GM19239 (cell line): ENCODE data around the gene HSP90AB1.

Source experiments
- DNase-seq: peaks from one replicate; pipeline ENCODE4 v3.0.0; 2011; ENCODE audit warnings: low spot score; ENCODE audit not compliant: insufficient read length
- FAIRE-seq: peaks from 2 replicates; lab custom pipeline; 2011; peaks lifted over from hg19 to GRCh38; lab: Jason Lieb, UNC

HSP90AB1 gene

GRCh38 chr6:44253307-44254101 is 6.6 kb downstream of the HSP90AB1 start:
- DNase-seq (no peak), FAIRE-seq (no peak)

- FAIRE-seq (no peak), DNase-seq (no peak)
These were observed 7.5 kb downstream of the HSP90AB1 start for GRCh38 chr6:44254191-44255104.

DNA sequence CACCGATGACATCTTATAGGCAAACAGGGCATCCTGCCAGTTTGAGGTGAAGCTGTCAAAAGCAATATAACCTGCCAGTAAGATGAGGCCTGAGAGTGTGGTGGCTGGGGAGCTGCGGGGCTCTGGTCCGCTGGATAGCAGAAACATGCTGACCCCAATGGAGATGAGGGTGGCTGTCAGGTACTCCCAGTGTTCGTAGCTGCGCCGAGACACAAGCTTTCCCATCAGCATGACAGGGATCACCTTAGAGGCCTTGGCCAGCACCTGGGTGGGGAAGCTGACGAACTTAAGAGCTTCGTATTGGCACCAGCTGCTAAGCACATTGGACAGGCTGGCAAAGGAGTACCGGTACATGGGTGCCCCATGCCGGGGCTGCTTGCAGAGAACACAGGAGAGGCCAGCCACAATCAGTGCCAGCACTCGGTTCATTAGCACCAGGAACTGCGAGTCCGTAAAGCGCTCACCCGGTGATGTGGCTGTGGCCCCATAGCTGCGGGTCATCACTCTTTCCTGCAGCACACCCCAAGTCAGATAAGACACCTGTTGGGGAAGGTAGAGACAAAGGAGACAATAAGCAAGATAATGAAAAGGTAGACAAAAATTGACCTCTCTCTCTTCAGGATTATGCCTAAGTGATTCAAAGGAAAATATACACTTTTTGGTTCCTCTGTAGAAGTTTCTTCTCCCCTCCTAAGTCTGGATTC is 8.4 kb downstream of the HSP90AB1 start:
- no peak for FAIRE-seq
- DNase-seq = no peak

DNA sequence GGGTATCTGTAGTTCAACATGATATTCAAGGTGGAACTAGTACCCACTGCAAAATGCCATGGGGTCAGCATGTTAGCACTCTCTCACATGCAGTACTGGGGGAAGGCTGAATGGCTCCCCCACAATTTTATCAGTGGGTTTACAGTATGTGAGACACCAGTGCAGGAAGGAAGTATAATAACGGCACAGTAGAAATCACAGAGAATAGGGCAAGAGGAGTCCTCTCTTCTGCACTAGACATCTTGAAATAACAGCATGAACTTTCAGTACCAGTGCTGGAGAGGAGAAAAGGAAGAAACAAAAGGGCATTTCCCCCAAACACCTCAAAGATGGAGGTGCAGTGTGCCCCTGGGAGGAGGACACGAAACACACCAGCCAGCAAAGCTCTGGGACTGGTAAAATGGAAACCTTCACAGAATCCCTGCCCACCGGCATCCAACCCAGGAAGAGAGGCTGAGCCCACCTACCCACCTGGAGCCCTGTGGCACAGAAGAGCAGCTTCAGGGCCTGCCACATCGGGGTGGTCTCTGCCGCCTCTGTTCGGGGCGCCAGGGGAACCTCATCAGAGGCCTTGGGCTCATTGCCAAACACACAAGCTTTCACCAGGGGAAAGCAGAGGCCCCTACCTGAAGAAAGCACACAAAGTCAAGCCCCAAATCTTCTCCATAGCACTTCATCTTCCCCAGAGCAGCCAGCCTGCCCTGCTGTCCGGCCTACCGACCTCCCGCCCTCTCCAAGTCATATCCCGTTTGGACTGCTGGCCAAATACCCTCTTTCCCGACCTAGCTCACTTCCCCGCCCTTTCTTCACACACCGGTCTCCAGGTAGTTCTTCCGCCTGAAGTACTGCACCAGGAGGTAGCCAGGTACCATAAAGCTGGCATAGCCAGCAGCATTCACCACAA is 9.2 kb downstream of the HSP90AB1 start:
- FAIRE-seq (no peak), DNase-seq (no peak)

GRCh38 chr6:44256775-44257024 is 9.8 kb downstream of the HSP90AB1 start:
- no peak for FAIRE-seq

GRCh38 chr6:44257025-44257752 is 10.3 kb downstream of the HSP90AB1 start, which contains the start of gene SLC35B2:
SLC35B2 (minus strand) TSS chr6:44257528; CDS start chr6:44257410, 118 bp downstream.
- no peak for DNase-seq
- FAIRE-seq = no peak

More at GRCh38 chr6:44256775-44257024, 9.8 kb downstream of the HSP90AB1 start:
- DNase-seq = no peak

- peak; percentile 72 for FAIRE-seq
- no peak for DNase-seq
These were observed 10.9 kb downstream of the HSP90AB1 start for GRCh38 chr6:44257753-44258324.

DNA sequence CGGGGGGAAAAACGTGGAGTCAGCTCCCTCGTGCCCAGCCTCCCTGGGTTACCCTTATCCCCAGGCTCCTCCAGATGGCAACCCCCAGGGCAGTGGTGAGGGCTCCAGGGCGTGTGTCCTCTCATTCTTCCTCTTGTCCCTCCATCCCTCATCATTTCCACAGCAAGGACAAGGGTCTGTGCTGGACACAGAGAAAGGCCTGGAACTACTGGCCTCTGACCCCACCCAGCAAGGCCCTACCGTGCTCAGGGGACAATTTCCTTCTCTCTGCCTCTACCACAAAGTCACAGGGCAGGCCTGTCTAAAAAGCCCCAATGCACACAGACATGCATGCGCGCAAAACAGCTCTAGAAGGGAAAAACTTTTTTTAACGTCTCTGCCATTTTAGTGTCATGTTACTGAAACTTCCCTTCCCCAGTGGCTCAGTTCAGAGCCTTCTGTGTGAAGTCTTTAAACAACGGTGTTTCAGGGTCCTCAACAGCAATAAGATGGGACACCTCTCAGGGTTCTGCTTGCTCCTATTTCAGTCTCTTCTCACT is 11.5 kb downstream of the HSP90AB1 start:
- no peak for FAIRE-seq
- no peak for DNase-seq

- FAIRE-seq = no peak
These were observed 12.0 kb downstream of the HSP90AB1 start for GRCh38 chr6:44258921-44259320.

DNA sequence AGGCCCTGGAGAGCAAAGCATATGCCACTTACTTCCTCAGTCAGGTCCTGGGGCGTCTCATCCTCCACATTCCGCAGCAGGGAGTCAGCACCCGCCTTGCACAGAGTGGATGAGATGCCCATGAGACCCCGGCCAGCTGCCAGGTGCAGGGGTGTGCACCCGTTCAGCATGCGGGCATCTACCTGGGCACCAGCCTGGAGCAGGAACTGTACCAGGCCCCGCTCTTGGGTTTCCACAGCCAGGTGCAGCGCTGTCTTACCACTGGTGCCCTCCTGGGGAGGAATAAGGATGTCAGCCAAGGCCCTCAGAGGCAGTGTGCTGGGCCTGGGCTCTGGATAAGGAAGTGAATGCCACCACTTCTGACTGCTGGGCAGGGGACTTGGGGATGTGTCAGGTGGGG is 13.1 kb downstream of the HSP90AB1 start:
- DNase-seq = no peak
- no peak for FAIRE-seq

More at GRCh38 chr6:44258921-44259320, 12.0 kb downstream of the HSP90AB1 start:
- no peak for DNase-seq

DNA sequence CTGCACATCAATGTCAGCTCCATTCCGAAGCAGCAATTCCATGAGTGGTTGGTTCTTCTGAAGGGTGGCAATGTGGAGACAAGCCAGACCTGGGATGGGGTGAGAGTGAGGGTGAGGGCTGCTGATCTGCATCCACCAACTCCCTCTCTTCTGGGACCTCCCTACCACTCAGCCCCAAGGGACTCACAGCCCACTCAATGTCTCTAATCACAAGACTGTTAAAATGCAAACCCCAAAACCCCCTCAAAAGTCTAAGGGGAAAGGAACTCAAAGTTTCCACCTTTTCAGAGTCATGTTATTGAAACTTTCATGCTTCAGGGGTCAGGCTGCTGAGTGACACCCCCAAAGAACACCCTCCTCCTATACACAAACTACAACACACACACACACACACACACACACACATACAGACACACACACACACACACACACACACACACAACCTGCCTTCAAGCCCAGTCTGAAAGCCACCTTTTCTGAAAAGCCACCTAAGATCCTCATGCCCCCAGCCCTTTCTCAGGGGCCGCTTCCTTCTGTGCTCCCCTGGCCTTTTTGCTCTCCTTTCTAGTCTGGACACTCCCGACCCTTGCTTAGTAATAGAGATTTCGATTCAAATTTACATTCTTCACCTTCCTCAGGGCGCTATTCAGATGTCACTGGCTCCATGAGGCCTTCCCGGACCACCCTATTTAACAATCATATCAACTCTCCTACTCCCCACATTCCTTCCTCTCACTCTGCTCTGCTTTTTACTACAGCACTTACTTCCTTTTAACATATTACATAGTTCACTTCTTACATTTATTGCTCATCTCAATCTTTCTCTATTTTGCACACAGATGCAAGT is 13.8 kb downstream of the HSP90AB1 start:
- no peak for FAIRE-seq
- no peak for DNase-seq

DNA sequence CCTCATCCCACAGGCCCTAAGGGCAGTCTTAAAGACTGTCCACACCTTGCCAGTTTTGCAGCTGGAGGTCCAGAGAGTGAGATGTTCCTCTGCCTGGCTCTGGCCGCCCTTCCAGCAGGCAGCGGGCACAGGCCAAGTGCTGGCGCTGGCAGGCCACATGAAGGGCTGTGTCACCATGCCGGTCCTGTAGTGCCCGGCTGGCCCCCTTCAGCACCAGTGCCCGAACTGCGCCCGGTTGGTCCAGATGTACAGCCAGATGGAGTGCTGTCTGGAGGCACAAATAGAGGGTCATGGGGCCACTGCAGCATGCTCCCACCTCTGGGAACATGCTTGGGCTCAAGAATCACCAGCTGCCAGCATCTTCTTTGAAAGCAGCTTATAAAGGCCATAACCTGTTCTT is 14.7 kb downstream of the HSP90AB1 start:
- DNase-seq = no peak
- no peak for FAIRE-seq

GRCh38 chr6:44262467-44263353 is 15.8 kb downstream of the HSP90AB1 start:
- FAIRE-seq (peak; percentile 74), DNase-seq (no peak)

GRCh38 chr6:44263354-44264100 is 16.6 kb downstream of the HSP90AB1 start:
- FAIRE-seq = no peak
- no peak for DNase-seq

DNA sequence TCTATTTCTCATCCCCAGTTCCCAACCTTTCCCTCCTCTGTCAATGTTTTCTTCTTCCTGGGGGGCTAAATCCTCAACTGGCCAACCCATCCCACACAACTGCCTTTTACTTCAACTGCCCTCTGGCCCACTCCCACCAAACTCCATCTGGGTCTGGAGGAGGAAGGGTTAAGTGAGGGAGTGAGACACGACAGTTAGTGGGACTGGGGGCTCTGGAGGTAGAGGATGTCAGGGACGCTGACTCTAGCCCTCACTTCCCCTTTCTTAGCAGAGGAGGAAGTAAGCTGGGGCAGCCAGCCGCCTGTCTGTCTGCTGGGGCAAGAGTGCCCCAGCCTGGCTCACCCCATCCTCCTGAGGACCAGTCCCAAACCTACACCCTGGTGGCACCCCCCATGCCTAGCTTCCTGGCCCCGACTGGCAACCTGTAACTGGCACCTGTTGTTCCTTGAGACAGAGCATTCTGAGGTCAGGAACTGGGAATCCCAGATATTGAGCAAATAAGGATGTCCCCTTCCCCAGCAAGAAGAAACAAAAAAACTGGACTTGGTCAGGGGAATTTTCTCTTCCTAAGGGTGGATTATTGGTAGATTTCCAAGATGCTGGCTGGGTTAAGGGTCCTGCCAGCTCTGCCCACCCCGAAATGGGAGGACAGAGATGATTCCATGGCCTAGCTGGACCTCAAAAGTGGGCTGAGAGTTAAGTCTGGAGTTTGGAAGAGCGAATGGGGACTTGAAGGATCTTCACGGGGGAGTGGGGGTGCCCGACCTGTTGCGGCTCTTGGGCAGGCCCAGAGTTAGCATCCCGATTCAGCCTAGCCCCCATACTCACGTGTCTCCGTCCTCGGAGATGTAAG is 17.5 kb downstream of the HSP90AB1 start:
- FAIRE-seq = peak; percentile 90
- DNase-seq = no peak
